Pancreas (tissue), 10 donors: ENCODE results near the gene SPOCK3. TPM values are rescaled to one million over a fixed set of nuclear protein-coding genes. Genes with fewer than 3 reads are reported as not detected.

Experiments
- ATAC-seq, 4 donors: fragments of 200-7000 bp; cut with Tn5 transposase; one replicate each; pipeline versions ENCODE4 v1.8.0 to v1.9.1; 2020; ENCODE audit warnings: mild to moderate bottlenecking in 4 of 4, moderate library complexity in 4 of 4
- DNase-seq, 6 donors: peaks; one replicate each; pipeline ENCODE4 v3.0.0-alpha.2; 2020
- FAIRE-seq: peaks from 2 replicates; lab custom pipeline; 2012; peaks lifted over from hg19 to GRCh38; lab: Jason Lieb, UNC
- H3K27ac ChIP-seq, 4 donors: fragments of 200-600 bp; sonication (generic); 1 replicate in 3 of 4; 2 replicates in 1 of 4; pipeline versions ENCODE4 v1.5.0 to v1.8.0; 2020
- H3K27me3 ChIP-seq, 4 donors: fragments of 200-600 bp; one replicate each; pipeline ENCODE4 v1.8.0; 2021
- H3K36me3 ChIP-seq, 3 donors: fragments of 200-600 bp; sonication (generic) in 1 of 3; one replicate each; pipeline versions ENCODE4 v1.5.0 to v1.8.0; 2020 to 2021
- H3K4me1 ChIP-seq, 3 donors: fragments of 200-600 bp; one replicate each; pipeline ENCODE4 v1.8.0; 2021
- H3K4me3 ChIP-seq, 4 donors: fragments of 200-600 bp; sonication (generic) in 2 of 4; one replicate each; pipeline versions ENCODE4 v1.5.0 to v1.8.0; 2020 to 2021
- H3K9me3 ChIP-seq, 4 donors: fragments of 200-600 bp; one replicate each; pipeline ENCODE4 v1.8.0; 2021
- WGBS, 2 donors: extraction: QIAGEN DNeasy Blood & Tissue Kit; methylation state at CpG; one replicate each; pipeline ENCODE4 v1.1.7; 2013; 5-methylcytosine and 5-hydroxymethylcytosine counted together
- intact Hi-C, 3 donors: fragments of 100-400 bp; cut with DNase I; formaldehyde crosslinking; loops; one replicate each; pipeline versions ENCODE4 v1.11.1 to v1.14.2; 2022
- polyA plus RNA-seq, 2 donors: library from polyadenylated mRNA; stranded (reverse); fragments of 200-250 nt; gene quantifications; one replicate each; pipeline ENCODE4 v1.2.3, GENCODE V29; 2013
- total RNA-seq, 6 donors: library from RNA; stranded (reverse); fragmentation: NEBNext Ultra II Directional in 4 of 6; extraction: Animal tissue kit (Norgen Biotek cat#: 25700) in 4 of 6; gene quantifications; one replicate each; pipeline versions ENCODE4 v1.2.1 to v1.2.4, GENCODE V29; 2021 to 2023
- TF ChIP-seq, protein P1 (sequence below), 4 donors: fragments of 200-600 bp; sonication (generic) in 3 of 4; IDR thresholded peaks; one replicate each; pipeline versions ENCODE4 v1.5.0 to v1.8.0; 2021; ENCODE audit warnings: antibody characterized with exemption in 4 of 4
- donor health status: healthy with polysubstance abuse.
- donor health status: DM: no; HTN: no; CAD: no; lungs with moderate emphysema.
- donor health status: DM: no; HTN: no; CAD: no.
- donor health status: control.
- donor health status: control.
- donor health status: Bipolar disorder and iron deficiency.
- donor health status: DM: yes; HTN: yes; CAD: no.
- donor health status: DM: no; HTN: no; CAD: no.
- donor health status: DM: no; HTN: no; CAD: no.
- donor health status: DM: yes; HTN: yes; CAD: no.

SPOCK3 gene
- total and polyA plus RNA-seq, 8 donors, result 0.16 to 3.1 (median 0.61) TPM

DNA sequence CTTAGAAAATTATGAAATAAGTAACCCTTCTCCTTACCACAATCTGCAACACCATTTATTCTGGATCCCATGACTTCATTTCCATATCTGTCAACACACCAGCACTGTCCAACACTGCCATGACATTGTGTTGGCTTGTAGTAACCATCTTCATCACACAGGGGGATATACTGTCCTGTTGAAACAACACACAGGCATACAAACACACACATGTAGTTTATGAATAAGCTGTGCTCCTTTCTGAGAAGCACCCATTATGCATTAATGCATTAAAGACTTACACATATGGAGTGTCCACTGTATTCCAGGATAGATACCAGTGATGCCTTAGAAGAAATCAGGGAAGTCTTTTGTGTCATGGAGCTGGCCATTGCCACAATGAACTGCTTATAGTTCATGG is 496.9 kb downstream of the SPOCK3 start:
- no peak for ATAC-seq
- FAIRE-seq, result no peak

DNA sequence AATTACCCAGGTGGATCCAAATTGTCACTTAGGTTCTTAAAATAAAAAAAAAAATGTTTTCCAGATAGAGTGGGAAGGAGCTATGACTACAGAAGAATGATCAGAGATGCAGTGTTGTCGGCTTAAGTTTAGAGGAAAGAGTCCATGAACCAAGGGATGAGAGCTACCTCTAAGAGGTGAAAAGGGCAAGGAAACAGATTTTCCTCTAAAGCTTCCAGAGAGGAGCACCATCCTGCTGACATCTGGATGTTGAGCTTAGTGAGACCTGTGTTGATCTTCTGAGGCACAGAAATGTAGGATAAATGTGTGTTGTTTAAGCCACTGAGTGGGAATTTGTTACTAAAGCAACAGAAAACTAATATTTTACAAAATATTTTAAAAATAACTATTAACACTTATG is 498.7 kb downstream of the SPOCK3 start:
- Histone ChIP-seq H3K9me3 (no peaks in the 10 kb centered on the region), H3K27me3 (no peaks in the 10 kb centered on the region), H3K27ac (no peak overlapping the region), H3K4me1 (no peaks in the 10 kb centered on the region), H3K36me3 (no peaks in the 10 kb centered on the region), H3K4me3 (no peak overlapping the region)
- WGBS, 2 donors, result 22 to 60% methylated on average over 1 of the region's 1 CpG
- ATAC-seq, result no peak
- TF ChIP-seq, protein P1, sequence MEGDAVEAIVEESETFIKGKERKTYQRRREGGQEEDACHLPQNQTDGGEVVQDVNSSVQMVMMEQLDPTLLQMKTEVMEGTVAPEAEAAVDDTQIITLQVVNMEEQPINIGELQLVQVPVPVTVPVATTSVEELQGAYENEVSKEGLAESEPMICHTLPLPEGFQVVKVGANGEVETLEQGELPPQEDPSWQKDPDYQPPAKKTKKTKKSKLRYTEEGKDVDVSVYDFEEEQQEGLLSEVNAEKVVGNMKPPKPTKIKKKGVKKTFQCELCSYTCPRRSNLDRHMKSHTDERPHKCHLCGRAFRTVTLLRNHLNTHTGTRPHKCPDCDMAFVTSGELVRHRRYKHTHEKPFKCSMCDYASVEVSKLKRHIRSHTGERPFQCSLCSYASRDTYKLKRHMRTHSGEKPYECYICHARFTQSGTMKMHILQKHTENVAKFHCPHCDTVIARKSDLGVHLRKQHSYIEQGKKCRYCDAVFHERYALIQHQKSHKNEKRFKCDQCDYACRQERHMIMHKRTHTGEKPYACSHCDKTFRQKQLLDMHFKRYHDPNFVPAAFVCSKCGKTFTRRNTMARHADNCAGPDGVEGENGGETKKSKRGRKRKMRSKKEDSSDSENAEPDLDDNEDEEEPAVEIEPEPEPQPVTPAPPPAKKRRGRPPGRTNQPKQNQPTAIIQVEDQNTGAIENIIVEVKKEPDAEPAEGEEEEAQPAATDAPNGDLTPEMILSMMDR (IDR thresholded peaks at IDR 0.05), result no peak
- FAIRE-seq, result no peak
- intact Hi-C loops, result no loop called here
- no peak for DNase-seq

More for the DNA sequence above, 496.9 kb downstream of the SPOCK3 start:
- no peaks in the 10 kb centered on the region for H3K36me3 ChIP-seq
- TF ChIP-seq, protein P1 (IDR thresholded peaks at IDR 0.05), result no peak
- intact Hi-C loops, result no loop called here
- no peaks in the 10 kb centered on the region for H3K9me3 ChIP-seq
- no peak overlapping the region for H3K4me3 ChIP-seq
- no peaks in the 10 kb centered on the region for H3K27me3 ChIP-seq
- H3K27ac ChIP-seq, result no peak overlapping the region
- H3K4me1 ChIP-seq, result no peaks in the 10 kb centered on the region
- no peak for DNase-seq

DNA sequence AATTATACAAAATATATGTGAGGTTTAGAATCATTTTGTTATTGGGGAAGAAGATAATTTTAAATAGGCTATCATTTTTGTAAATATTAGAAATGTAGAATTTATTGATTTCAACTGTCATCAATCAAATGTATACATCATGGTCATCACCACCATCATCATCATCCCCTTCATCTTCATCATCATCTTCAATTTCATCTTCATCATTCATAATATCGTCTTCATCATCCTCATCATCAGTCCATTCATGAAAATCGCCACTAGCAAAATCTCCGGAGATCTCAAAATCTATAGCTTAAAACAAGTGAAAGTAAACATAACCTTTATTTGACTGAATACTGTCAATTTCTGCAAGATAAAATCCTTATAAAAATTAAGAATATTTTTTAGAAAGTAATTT is 499.5 kb downstream of the SPOCK3 start:
- H3K36me3 ChIP-seq, result no peaks in the 10 kb centered on the region
- TF ChIP-seq, protein P1 (IDR thresholded peaks at IDR 0.05), result no peak
- H3K9me3 ChIP-seq, result no peaks in the 10 kb centered on the region
- WGBS, 2 donors, result 53 to 76% methylated on average over 3 of the region's 3 CpGs
- no peaks in the 10 kb centered on the region for H3K27me3 ChIP-seq
- intact Hi-C loops, result no loop called here
- H3K4me3 ChIP-seq, result no peak overlapping the region
- H3K27ac ChIP-seq, result no peak overlapping the region
- FAIRE-seq, result no peak
- no peak for DNase-seq
- no peak for ATAC-seq
- no peaks in the 10 kb centered on the region for H3K4me1 ChIP-seq

DNA sequence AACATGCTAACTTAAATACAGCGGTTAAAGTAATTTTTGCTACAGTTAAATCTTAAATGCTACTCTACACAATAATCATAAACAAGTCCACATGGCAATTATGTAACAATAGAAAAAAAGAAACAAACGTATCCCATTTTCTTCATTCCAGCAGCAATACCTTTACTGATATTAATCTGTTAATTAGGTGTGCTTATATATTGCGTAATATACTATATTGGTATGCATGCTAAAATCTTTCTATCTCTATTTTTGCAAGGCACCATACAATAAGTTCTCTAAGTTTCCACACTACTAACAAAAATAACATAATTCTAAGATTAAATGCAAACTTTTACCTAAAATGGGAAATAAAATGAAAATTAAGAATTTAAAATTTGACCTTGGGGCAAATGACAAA is 500.6 kb downstream of the SPOCK3 start:
- Histone ChIP-seq H3K27ac (no peak overlapping the region), H3K36me3 (no peaks in the 10 kb centered on the region), H3K4me1 (no peaks in the 10 kb centered on the region), H3K9me3 (no peaks in the 10 kb centered on the region), H3K4me3 (no peak overlapping the region), H3K27me3 (no peaks in the 10 kb centered on the region)
- no peak for ATAC-seq
- no peak for DNase-seq
- intact Hi-C loops, result no loop called here
- no peak for FAIRE-seq
- TF ChIP-seq, protein P1 (IDR thresholded peaks at IDR 0.05), result no peak
- WGBS, 2 donors, result 76% methylated on average over 3 of the region's 3 CpGs

DNA sequence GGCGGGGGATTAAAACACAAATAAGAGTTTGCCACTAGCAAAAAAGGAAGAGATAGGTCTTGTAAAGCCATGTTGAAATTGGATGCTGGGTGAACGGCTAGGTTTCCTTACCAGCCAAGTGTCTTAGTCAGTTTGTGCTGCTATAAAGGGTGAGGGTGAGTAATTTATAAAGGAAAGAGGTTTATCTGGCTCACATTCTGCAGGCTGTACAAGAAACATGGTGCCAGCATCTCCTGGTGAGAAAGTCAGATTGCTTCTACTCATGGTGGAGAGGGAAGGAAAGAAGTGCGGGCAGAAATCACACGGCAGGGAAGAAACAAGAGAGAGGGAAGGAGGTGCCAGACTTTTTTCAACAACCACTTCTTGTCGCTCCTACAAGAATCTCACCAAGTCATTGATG is 507.5 kb downstream of the SPOCK3 start:
- no peak for FAIRE-seq
- Histone ChIP-seq H3K27me3 (no peaks in the 10 kb centered on the region), H3K9me3 (no peaks in the 10 kb centered on the region), H3K27ac (no peak overlapping the region), H3K4me1 (no peaks in the 10 kb centered on the region), H3K4me3 (no peak overlapping the region), H3K36me3 (no peaks in the 10 kb centered on the region)
- no peak for ATAC-seq
- intact Hi-C loops, result no loop called here
- TF ChIP-seq, protein P1 (IDR thresholded peaks at IDR 0.05), result no peak
- DNase-seq, result no peak
- 72 to 75% methylated on average over 5 of the region's 5 CpGs for WGBS, 2 donors
